OCI-LY1 (cell line): ENCODE data around the gene SPHK2.

Experiments used
- EZH2 ChIP-seq: fragments of 200-600 bp; sonication (generic), shearing (Covaris generic); IDR thresholded peaks from 2 replicates; pipeline ENCODE4 v1.8.0; 2017; ENCODE audit warnings: borderline replicate concordance, mixed run types, mild to moderate bottlenecking, antibody characterized with exemption, low read length, moderate library complexity, mixed read lengths
- TF ChIP-seq, protein P1 (sequence below): fragments of 200-600 bp; sonication (generic), shearing (Covaris generic); IDR thresholded peaks from 2 replicates; pipeline ENCODE4 v1.5.1; 2017; ENCODE audit warnings: mild to moderate bottlenecking, antibody characterized with exemption, low read length, moderate library complexity, mixed read lengths

DNA sequence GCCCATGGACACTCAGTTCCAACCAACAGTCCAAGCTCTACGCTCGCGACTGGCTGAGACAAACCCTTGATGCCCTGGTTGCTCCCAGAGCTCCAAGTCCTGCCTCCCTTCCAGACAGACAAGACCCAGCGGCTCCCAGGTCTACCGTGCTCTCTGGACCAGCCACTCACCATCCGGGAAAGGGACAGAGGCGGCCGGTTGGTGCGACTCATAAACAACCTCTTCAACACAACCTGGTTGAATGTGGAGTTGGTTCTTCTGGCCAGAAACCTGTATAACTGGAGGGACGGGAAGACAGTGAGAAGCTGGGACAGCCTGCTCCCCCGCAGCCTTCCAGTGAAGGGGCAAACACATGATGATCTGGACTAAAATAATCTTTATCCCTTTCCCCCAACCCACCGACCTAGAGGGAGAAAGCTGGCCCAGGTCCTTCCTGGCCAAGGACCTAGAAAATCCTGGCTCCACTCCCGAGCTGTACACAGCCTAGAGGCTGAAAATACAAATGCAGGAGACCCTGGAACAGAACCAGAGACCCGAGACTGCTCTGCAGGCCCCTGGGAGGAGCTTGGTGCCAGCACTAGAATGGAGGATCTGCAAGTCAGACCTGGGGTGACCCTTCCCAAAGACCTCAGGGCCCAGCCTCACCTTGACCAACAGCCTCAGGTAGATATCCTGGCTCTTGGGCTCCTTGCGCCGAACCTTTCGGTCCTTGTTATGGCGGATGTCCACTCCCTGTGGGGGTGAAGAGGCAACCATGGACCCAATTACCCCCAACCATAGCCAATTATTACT lies 2.0 kb upstream of the SPHK2 start:
- TF ChIP-seq, protein P1, sequence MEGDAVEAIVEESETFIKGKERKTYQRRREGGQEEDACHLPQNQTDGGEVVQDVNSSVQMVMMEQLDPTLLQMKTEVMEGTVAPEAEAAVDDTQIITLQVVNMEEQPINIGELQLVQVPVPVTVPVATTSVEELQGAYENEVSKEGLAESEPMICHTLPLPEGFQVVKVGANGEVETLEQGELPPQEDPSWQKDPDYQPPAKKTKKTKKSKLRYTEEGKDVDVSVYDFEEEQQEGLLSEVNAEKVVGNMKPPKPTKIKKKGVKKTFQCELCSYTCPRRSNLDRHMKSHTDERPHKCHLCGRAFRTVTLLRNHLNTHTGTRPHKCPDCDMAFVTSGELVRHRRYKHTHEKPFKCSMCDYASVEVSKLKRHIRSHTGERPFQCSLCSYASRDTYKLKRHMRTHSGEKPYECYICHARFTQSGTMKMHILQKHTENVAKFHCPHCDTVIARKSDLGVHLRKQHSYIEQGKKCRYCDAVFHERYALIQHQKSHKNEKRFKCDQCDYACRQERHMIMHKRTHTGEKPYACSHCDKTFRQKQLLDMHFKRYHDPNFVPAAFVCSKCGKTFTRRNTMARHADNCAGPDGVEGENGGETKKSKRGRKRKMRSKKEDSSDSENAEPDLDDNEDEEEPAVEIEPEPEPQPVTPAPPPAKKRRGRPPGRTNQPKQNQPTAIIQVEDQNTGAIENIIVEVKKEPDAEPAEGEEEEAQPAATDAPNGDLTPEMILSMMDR, result no peak
- no peak for TF ChIP-seq EZH2
